Measurements from ENCODE around the gene KRT3.
A peak's percentile ranks its signal among the peaks of the same experiment; 100 is the strongest.

KRT3 gene

DNA sequence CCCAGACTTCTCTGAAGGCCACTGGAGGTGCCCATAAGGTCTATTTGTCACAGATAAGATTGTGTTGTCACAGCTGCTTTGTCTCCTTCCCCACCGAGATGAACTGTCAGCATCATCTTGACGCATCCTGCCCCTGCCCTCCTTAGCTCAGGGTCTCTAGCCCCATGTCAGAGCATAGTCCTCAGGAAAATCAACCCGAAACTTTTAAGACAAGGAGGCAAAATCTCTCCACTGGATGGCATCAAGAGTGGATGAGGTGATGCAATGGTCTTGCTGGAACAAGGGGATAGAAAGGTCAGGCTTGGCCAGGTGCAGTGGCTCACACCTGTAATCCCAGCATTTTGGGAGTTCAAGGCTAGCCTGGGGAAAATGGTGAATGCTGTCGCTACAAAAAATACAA, 30.0 kb upstream of the KRT3 start:
- Histone ChIP-seq H2BK5ac (ENCODE audit: low read depth, low read length, poor library complexity, severe bottlenecking) (no peak overlapping the region), H2BK15ac (ENCODE audit: low read depth, poor library complexity, severe bottlenecking) (no peak overlapping the region), H3K4me3 (ENCODE audit: insufficient read depth in 1 of 2, low read depth in 1 of 2, low read length in 2 of 2) (no peak overlapping the region), H3K4me2 (ENCODE audit: low read length, poor library complexity, severe bottlenecking) (no peak overlapping the region), H2AFZ (ENCODE audit: low read depth, low read length) (no peak overlapping the region), H3K18ac (ENCODE audit: low read depth in 1 of 2, low read length in 2 of 2) (no peak overlapping the region), H3K27ac (ENCODE audit: low read length, poor library complexity, severe bottlenecking) (no peak overlapping the region), H3K4me1 (ENCODE audit: control insufficient read depth, insufficient read depth, low read depth, low read length) (peaks cover 12% of the 10 kb centered on the region), H3K79me1 (replicated peaks; ENCODE audit: low read length, poor library complexity, severe bottlenecking) (no peaks in the 10 kb centered on the region), H3K36me3 (ENCODE audit: control insufficient read depth in 1 of 2, insufficient read depth in 2 of 2, low read depth in 1 of 2, low read length in 2 of 2) (no peaks in the 10 kb centered on the region), H3K14ac (ENCODE audit: low read length in 2 of 2) (no peak overlapping the region), H3K4ac (ENCODE audit: low read depth in 1 of 2, low read length in 2 of 2) (no peak overlapping the region), H2AK5ac (ENCODE audit: low read length, severe bottlenecking) (peak overlapping the region; percentile 6), H3K27me3 (ENCODE audit: control insufficient read depth in 1 of 2, insufficient read depth in 1 of 2, low read length in 2 of 2) (peaks cover 4 to 37% of the 10 kb centered on the region in 2 experiments), H2BK120ac (ENCODE audit: low read depth, low read length) (no peak overlapping the region), H3K9me3 (ENCODE audit: control insufficient read depth, low read length) (no peaks in the 10 kb centered on the region), H3K9ac (ENCODE audit: low read length) (no peak overlapping the region), H4K8ac (ENCODE audit: low read length) (no peak overlapping the region), H2BK12ac (ENCODE audit: low read length in 2 of 2) (no peak overlapping the region), H3K23ac (ENCODE audit: low read length in 2 of 2) (no peak overlapping the region), H4K91ac (ENCODE audit: low read length) (no peak overlapping the region)
- no peak for DNase-seq
- WGBS: 88% methylated on average over 4 of the region's 4 CpGs

DNA sequence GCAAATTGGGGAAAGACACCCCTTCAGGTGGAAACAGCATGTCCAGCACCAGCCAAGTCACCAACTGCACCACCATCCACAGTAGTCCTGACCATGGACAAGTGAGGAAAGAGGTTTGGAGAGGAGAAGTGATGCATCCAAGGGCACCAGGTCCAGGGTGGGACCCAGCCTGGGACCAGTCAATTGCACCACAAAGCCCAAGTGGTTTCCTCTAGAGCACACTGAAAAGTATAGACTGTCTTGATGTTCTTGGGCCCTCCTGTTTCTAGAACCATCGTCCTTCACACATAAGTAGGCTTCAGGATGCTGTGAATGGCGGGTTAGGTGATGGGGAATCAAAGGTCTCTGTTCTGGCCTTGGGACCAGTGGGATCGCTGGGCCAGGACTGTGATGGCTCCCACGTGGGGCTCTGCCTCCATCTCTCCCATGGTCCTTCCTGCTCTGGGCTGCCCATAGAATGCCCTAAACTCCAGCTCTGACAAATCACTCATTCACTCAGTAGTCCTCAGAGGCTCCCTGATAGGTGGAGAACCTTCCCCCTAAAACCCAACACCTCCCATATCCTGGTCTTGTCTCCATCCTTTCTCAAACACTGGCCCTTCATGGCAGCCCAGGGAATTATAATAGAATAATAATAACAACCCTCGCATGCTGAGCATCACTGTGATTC, 29.0 kb upstream of the KRT3 start:
- peaks cover 10 to 45% of the 10 kb centered on the region in 2 experiments for H3K27me3 ChIP-seq (ENCODE audit: control insufficient read depth in 1 of 2, insufficient read depth in 1 of 2, low read length in 2 of 2)
- no peak overlapping the region for H3K4me2 ChIP-seq (ENCODE audit: low read length, poor library complexity, severe bottlenecking)
- WGBS: 66% methylated on average over 5 of the region's 5 CpGs
- no peaks in the 10 kb centered on the region for H3K79me1 ChIP-seq (replicated peaks; ENCODE audit: low read length, poor library complexity, severe bottlenecking)
- H2AK5ac ChIP-seq (ENCODE audit: low read length, severe bottlenecking): peak overlapping the region; percentile 26
- H2BK120ac ChIP-seq (ENCODE audit: low read depth, low read length): no peak overlapping the region
- H3K18ac ChIP-seq (ENCODE audit: low read depth in 1 of 2, low read length in 2 of 2): no peak overlapping the region
- no peak overlapping the region for H3K4ac ChIP-seq (ENCODE audit: low read depth in 1 of 2, low read length in 2 of 2)
- H2BK5ac ChIP-seq (ENCODE audit: low read depth, low read length, poor library complexity, severe bottlenecking): no peak overlapping the region
- H3K9ac ChIP-seq (ENCODE audit: low read length): no peak overlapping the region
- H3K4me1 ChIP-seq (ENCODE audit: control insufficient read depth, insufficient read depth, low read depth, low read length): peaks cover 12% of the 10 kb centered on the region
- no peak overlapping the region for H2BK15ac ChIP-seq (ENCODE audit: low read depth, poor library complexity, severe bottlenecking)
- no peak overlapping the region for H2AFZ ChIP-seq (ENCODE audit: low read depth, low read length)
- H3K36me3 ChIP-seq (ENCODE audit: control insufficient read depth in 1 of 2, insufficient read depth in 2 of 2, low read depth in 1 of 2, low read length in 2 of 2): no peaks in the 10 kb centered on the region
- no peak overlapping the region for H3K14ac ChIP-seq (ENCODE audit: low read length in 2 of 2)
- H4K91ac ChIP-seq (ENCODE audit: low read length): no peak overlapping the region
- no peak overlapping the region for H3K4me3 ChIP-seq (ENCODE audit: insufficient read depth in 1 of 2, low read depth in 1 of 2, low read length in 2 of 2)
- H3K23ac ChIP-seq (ENCODE audit: low read length in 2 of 2): no peak overlapping the region
- H4K8ac ChIP-seq (ENCODE audit: low read length): no peak overlapping the region
- H3K9me3 ChIP-seq (ENCODE audit: control insufficient read depth, low read length): no peaks in the 10 kb centered on the region
- H2BK12ac ChIP-seq (ENCODE audit: low read length in 2 of 2): no peak overlapping the region
- no peak overlapping the region for H3K27ac ChIP-seq (ENCODE audit: low read length, poor library complexity, severe bottlenecking)
- no peak for DNase-seq

- Histone ChIP-seq H2AK5ac (ENCODE audit: low read length, severe bottlenecking) (no peak overlapping the region), H3K36me3 (ENCODE audit: control insufficient read depth in 1 of 2, insufficient read depth in 2 of 2, low read depth in 1 of 2, low read length in 2 of 2) (no peaks in the 10 kb centered on the region), H3K9me3 (ENCODE audit: control insufficient read depth, low read length) (no peaks in the 10 kb centered on the region), H3K4me3 (ENCODE audit: insufficient read depth in 1 of 2, low read depth in 1 of 2, low read length in 2 of 2) (no peak overlapping the region), H3K9ac (ENCODE audit: low read length) (no peak overlapping the region), H4K8ac (ENCODE audit: low read length) (no peak overlapping the region), H3K27me3 (ENCODE audit: control insufficient read depth in 1 of 2, insufficient read depth in 1 of 2, low read length in 2 of 2) (peaks cover 13 to 55% of the 10 kb centered on the region in 2 experiments), H3K18ac (ENCODE audit: low read depth in 1 of 2, low read length in 2 of 2) (no peak overlapping the region), H3K4me2 (ENCODE audit: low read length, poor library complexity, severe bottlenecking) (no peak overlapping the region), H2AFZ (ENCODE audit: low read depth, low read length) (no peak overlapping the region), H2BK120ac (ENCODE audit: low read depth, low read length) (no peak overlapping the region), H2BK15ac (ENCODE audit: low read depth, poor library complexity, severe bottlenecking) (no peak overlapping the region), H3K23ac (ENCODE audit: low read length in 2 of 2) (no peak overlapping the region), H3K14ac (ENCODE audit: low read length in 2 of 2) (no peak overlapping the region), H2BK5ac (ENCODE audit: low read depth, low read length, poor library complexity, severe bottlenecking) (no peak overlapping the region), H3K27ac (ENCODE audit: low read length, poor library complexity, severe bottlenecking) (no peak overlapping the region), H3K4ac (ENCODE audit: low read depth in 1 of 2, low read length in 2 of 2) (no peak overlapping the region), H4K91ac (ENCODE audit: low read length) (no peak overlapping the region), H3K79me1 (replicated peaks; ENCODE audit: low read length, poor library complexity, severe bottlenecking) (no peaks in the 10 kb centered on the region), H3K4me1 (ENCODE audit: control insufficient read depth, insufficient read depth, low read depth, low read length) (peaks cover 12% of the 10 kb centered on the region), H2BK12ac (ENCODE audit: low read length in 2 of 2) (no peak overlapping the region)
- WGBS: 85% methylated on average over 15 of the region's 15 CpGs
- DNase-seq: no peak
Measured at GRCh38 chr12:52823761-52824450, 28.0 kb upstream of the KRT3 start.

DNA sequence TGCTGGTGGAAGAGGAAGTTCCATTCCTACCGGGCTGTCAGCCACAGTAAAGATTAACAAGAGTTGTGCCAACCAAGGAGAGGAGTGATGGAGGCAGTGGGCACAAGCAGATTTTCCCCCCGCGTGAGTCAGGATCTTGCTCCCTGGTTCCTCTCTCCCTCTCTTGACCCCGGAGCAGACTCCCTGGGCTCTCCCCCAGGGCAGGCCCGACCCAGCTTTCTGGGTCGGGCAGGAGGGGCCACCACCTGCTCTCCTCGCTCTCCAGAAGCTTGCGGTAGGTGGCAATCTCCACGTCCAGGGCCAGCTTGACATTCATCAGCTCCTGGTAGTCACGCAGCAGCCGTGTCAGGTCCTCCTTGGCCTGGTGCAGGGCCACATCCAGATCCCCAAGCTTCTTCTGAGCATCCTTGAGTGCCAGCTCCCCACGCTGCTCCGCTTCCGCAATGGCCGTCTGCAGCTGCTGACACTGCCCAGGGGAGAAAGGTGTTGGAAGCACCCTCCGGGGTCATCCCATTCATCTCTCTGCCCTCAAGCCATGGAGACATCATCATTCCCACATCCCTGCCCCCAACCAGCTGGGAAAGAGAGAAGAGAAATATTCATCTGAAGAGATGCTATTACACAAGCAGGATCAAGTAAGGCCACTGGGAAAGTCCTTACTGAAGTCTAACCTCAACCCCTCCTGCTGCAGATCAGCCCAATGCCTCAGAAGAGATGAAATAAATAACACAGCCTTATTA, 27.0 kb upstream of the KRT3 start:
- no peak overlapping the region for H3K9ac ChIP-seq (ENCODE audit: low read length)
- H3K4ac ChIP-seq (ENCODE audit: low read depth in 1 of 2, low read length in 2 of 2): no peak overlapping the region
- no peaks in the 10 kb centered on the region for H3K79me1 ChIP-seq (replicated peaks; ENCODE audit: low read length, poor library complexity, severe bottlenecking)
- H3K4me1 ChIP-seq (ENCODE audit: control insufficient read depth, insufficient read depth, low read depth, low read length): peaks cover 12% of the 10 kb centered on the region
- no peaks in the 10 kb centered on the region for H3K36me3 ChIP-seq (ENCODE audit: control insufficient read depth in 1 of 2, insufficient read depth in 2 of 2, low read depth in 1 of 2, low read length in 2 of 2)
- no peak overlapping the region for H2BK12ac ChIP-seq (ENCODE audit: low read length in 2 of 2)
- H3K4me3 ChIP-seq (ENCODE audit: insufficient read depth in 1 of 2, low read depth in 1 of 2, low read length in 2 of 2): no peak overlapping the region
- H3K27ac ChIP-seq (ENCODE audit: low read length, poor library complexity, severe bottlenecking): no peak overlapping the region
- H3K27me3 ChIP-seq (ENCODE audit: control insufficient read depth in 1 of 2, insufficient read depth in 1 of 2, low read length in 2 of 2): peaks cover 23 to 65% of the 10 kb centered on the region in 2 experiments
- no peak overlapping the region for H3K14ac ChIP-seq (ENCODE audit: low read length in 2 of 2)
- peak overlapping the region; percentile 3 for H4K91ac ChIP-seq (ENCODE audit: low read length)
- no peak overlapping the region for H3K18ac ChIP-seq (ENCODE audit: low read depth in 1 of 2, low read length in 2 of 2)
- no peak for DNase-seq
- H3K9me3 ChIP-seq (ENCODE audit: control insufficient read depth, low read length): no peaks in the 10 kb centered on the region
- H2BK5ac ChIP-seq (ENCODE audit: low read depth, low read length, poor library complexity, severe bottlenecking): no peak overlapping the region
- H2AFZ ChIP-seq (ENCODE audit: low read depth, low read length): no peak overlapping the region
- H2AK5ac ChIP-seq (ENCODE audit: low read length, severe bottlenecking): no peak overlapping the region
- H3K23ac ChIP-seq (ENCODE audit: low read length in 2 of 2): no peak overlapping the region
- no peak overlapping the region for H2BK15ac ChIP-seq (ENCODE audit: low read depth, poor library complexity, severe bottlenecking)
- H2BK120ac ChIP-seq (ENCODE audit: low read depth, low read length): no peak overlapping the region
- 83% methylated on average over 15 of the region's 16 CpGs for WGBS
- no peak overlapping the region for H4K8ac ChIP-seq (ENCODE audit: low read length)
- H3K4me2 ChIP-seq (ENCODE audit: low read length, poor library complexity, severe bottlenecking): no peak overlapping the region
